HG03521 (cell line): ENCODE results near the gene ACSL6.

Source experiments
- ATAC-seq: cut with Tn5 transposase; IDR thresholded peaks from one replicate; pipeline ENCODE4 v1.9.1; 2021; ENCODE audit warnings: mild to moderate bottlenecking, moderate library complexity; ENCODE audit not compliant: unreplicated experiment

The ACSL6 gene

GRCh38 chr5:131984956-131985665, 26.3 kb downstream of the ACSL6 start:
- no peak for ATAC-seq

- no peak for ATAC-seq
Measured at GRCh38 chr5:131983244-131983771, 28.1 kb downstream of the ACSL6 start.

- ATAC-seq = no peak
Measured at GRCh38 chr5:131981516-131981915, 29.9 kb downstream of the ACSL6 start.

GRCh38 chr5:131980696-131981095, 30.8 kb downstream of the ACSL6 start:
- ATAC-seq = no peak

- ATAC-seq = no peak
Measured at GRCh38 chr5:131979816-131980215, 31.6 kb downstream of the ACSL6 start.

GRCh38 chr5:131977212-131977604, 34.2 kb downstream of the ACSL6 start:
- ATAC-seq = no peak

GRCh38 chr5:131976414-131977211, 34.8 kb downstream of the ACSL6 start:
- no peak for ATAC-seq

- no peak for ATAC-seq
Measured at GRCh38 chr5:131974956-131975726, 36.3 kb downstream of the ACSL6 start.

- no peak for ATAC-seq
Measured at GRCh38 chr5:131974622-131974955, 36.9 kb downstream of the ACSL6 start.

GRCh38 chr5:131974016-131974415, 37.4 kb downstream of the ACSL6 start:
- ATAC-seq = no peak

- no peak for ATAC-seq
Measured at GRCh38 chr5:131973089-131973712, 38.3 kb downstream of the ACSL6 start.

GRCh38 chr5:131968396-131968954, 43.0 kb downstream of the ACSL6 start:
- ATAC-seq = no peak

- no peak for ATAC-seq
Measured at GRCh38 chr5:131966551-131966950, 44.9 kb downstream of the ACSL6 start.

- no peak for ATAC-seq
Measured at GRCh38 chr5:131965826-131966415, 45.5 kb downstream of the ACSL6 start.

GRCh38 chr5:131959906-131960305, 51.6 kb downstream of the ACSL6 start:
- no peak for ATAC-seq

GRCh38 chr5:131959136-131959535, 52.3 kb downstream of the ACSL6 start:
- ATAC-seq = no peak

- ATAC-seq = no peak
Measured at GRCh38 chr5:131957721-131958441, 53.6 kb downstream of the ACSL6 start.

- no peak for ATAC-seq
Measured at GRCh38 chr5:131953969-131954368, 57.5 kb downstream of the ACSL6 start.

GRCh38 chr5:131952301-131952857, 59.1 kb downstream of the ACSL6 start:
- no peak for ATAC-seq
